ENCODE measurements around the gene SKA1. TPM values are rescaled to one million over a fixed set of nuclear protein-coding genes. Genes with fewer than 3 reads are reported as not detected.

SKA1 gene
- total RNA-seq, 1 donor from 2014 or later = not detected

DNA sequence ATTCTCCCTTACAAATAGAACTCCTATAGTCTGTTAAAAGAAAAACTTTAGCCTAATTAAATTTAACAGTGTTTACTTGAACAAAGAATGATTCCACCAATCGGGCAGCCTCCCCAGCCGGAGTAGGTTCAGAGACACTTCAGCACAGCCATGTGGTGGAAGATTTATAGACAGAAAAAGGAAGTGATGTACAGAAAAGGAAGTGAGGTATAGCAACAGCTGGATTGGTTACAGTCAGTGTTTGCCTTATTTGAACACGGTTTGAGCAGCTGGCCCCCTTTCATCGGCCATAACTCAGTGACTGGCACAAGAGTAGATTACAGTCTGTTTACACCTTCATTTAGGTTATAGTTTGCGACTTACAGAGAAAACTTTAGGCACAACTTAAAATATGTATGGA is 2.1 kb upstream of the SKA1 start:
- intact Hi-C loops (cut with DNase I) = loop anchor here (5.0 to 10.0 kb wide), 2 partner anchors 192 to 560 kb away; partner anchors contain the start of genes ACAA2 and MAPK4
- Histone ChIP-seq H3K9me3 (peaks cover 0 to 3% of the 10 kb centered on the region in 2 donors), H3K27me3 (no peaks in the 10 kb centered on the region), H3K4me1 (peaks cover 0 to 7% of the 10 kb centered on the region in 2 donors), H3K36me3 (no peaks in the 10 kb centered on the region), H3K27ac (no peak overlapping the region), H3K4me3 (no peak overlapping the region)
- TF ChIP-seq CTCF (IDR thresholded peaks at IDR 0.05) = no peak
- no peak for DNase-seq (ENCODE audit: low spot score in 2 of 2)

DNA sequence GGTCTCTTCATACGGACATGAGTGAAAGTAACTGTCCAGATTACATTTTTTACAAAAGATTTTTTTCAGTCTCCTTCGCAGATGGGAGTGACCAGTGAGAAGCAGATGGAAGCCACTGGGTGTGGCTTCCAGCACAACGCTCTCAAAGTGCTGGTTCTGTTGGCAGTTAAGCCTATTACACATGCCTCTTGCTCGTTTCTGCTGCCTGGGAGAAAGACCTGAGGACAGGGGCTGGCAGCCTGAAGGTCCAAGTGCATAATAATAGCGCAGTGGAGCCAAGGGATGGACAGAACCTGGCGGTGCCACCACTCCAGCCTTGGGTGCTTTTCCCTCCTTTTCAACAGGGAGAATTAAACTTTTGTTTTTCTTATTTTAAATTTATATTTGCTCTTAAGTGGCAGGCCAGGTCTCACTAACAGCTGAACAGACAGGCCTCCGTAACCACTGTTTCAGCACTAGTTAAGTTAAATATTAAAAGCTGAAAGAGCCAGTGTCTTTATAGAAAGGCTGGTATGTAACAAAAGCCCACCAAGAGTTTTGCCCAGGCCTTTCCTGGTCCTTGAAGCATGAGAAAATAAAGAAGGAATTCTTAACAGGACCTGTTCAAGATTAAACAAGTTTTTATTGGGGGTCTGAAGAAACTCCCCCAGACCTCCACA is 1.2 kb upstream of the SKA1 start:
- peaks cover 0 to 3% of the 10 kb centered on the region in 2 donors for H3K9me3 ChIP-seq

DNA sequence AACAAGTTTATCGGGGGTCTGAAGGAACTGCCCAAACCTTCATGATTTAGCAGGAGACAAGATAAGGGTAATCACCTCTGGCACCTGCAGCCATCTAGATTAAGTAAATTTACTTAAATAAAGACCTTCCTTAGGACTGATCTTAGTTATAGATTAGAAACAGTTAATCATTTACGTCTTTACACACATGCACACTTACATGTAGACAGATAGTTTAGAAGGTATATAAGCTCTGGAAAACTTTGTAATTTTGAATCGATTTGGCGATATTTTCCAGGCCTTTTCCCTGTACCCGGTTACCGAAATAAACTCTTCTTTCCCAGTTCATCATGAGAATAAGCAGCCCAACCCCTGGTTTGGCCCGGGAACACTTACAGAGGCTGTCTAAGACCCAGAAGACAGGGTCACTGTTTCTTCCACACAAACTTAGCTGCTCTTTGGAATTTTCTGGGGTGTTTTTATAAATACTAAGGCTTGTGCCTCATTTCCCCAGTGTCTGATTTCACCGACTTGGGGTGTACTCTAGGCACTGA is 560 bp upstream of the SKA1 start:
- TF ChIP-seq CTCF (IDR thresholded peaks at IDR 0.05) = no peak
- Histone ChIP-seq H3K36me3 (no peaks in the 10 kb centered on the region), H3K27me3 (no peaks in the 10 kb centered on the region), H3K27ac (peak overlapping the region; percentile 14 to 72), H3K4me1 (peaks cover 0 to 7% of the 10 kb centered on the region in 2 donors), H3K4me3 (peak overlapping the region; percentile 36 to 70), H3K9me3 (peaks cover 0 to 3% of the 10 kb centered on the region in 2 donors)
- intact Hi-C loops (cut with DNase I) = loop anchor here (2.0 to 10.0 kb wide), 4 partner anchors 93 to 657 kb away; partner anchors contain the start of genes ACAA2, MAPK4, MBD1 and SMAD4
- DNase-seq (ENCODE audit: low spot score in 2 of 2) = no peak

More for the DNA sequence above, 1.2 kb upstream of the SKA1 start:
- no peak for DNase-seq (ENCODE audit: low spot score in 2 of 2)
- Histone ChIP-seq H3K27me3 (no peaks in the 10 kb centered on the region), H3K4me3 (no peak overlapping the region), H3K4me1 (peaks cover 0 to 7% of the 10 kb centered on the region in 2 donors), H3K27ac (no peak overlapping the region), H3K36me3 (no peaks in the 10 kb centered on the region)
- intact Hi-C loops (cut with DNase I) = loop anchor here (2.0 to 10.0 kb wide), 4 partner anchors 93 to 657 kb away; partner anchors contain the start of genes ACAA2, MAPK4, MBD1 and SMAD4
- TF ChIP-seq CTCF (IDR thresholded peaks at IDR 0.05) = no peak

- intact Hi-C loops (cut with DNase I) = loop anchor here (10.0 kb wide), 1 partner anchor 188 kb away; the partner anchor contains the start of gene MAPK4
- no peaks in the 10 kb centered on the region for H3K36me3 ChIP-seq
- no peak overlapping the region for H3K27ac ChIP-seq
- no peak for DNase-seq (ENCODE audit: low spot score in 2 of 2)
- no peak for TF ChIP-seq CTCF (IDR thresholded peaks at IDR 0.05)
- H3K27me3 ChIP-seq = no peaks in the 10 kb centered on the region
- peaks cover 0 to 7% of the 10 kb centered on the region in 2 donors for H3K4me1 ChIP-seq
- no peak overlapping the region for H3K4me3 ChIP-seq
- no peaks in the 10 kb centered on the region for H3K9me3 ChIP-seq
These were observed 2.4 kb downstream of the SKA1 start for GRCh38 chr18:50377061-50377798.

DNA sequence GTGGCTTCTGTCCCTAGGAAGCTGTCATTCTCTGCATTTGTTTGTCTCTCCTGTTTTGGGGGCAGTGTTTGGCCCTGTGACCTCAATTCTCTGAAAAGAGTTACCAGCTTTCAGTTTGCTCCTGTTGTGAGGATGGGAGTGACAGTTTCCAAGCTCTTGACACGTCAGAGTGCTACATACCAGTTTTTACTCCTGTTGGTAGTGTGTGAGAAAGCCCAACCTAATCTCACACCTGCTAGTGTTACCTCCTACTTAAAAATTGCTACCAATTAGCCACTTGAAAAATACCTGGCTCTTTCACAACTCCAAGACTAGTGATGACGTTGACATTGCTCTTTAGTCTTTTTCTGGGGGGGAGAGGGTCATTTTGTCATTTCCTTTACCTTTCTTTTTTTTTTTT is 14.1 kb downstream of the SKA1 start:
- intact Hi-C loops (cut with DNase I) = no loop called here
- H3K36me3 ChIP-seq = no peaks in the 10 kb centered on the region
- TF ChIP-seq CTCF (IDR thresholded peaks at IDR 0.05) = no peak

More for the DNA sequence above, 14.1 kb downstream of the SKA1 start:
- no peak for DNase-seq (ENCODE audit: low spot score in 2 of 2)
- no peaks in the 10 kb centered on the region for H3K9me3 ChIP-seq
- H3K4me3 ChIP-seq = no peak overlapping the region
- H3K27me3 ChIP-seq = no peaks in the 10 kb centered on the region
- no peaks in the 10 kb centered on the region for H3K4me1 ChIP-seq
- H3K27ac ChIP-seq = no peak overlapping the region

Measured in ascending aorta (tissue), 2 donors.